ENCODE results near the gene RASAL3.
"Not testable (repeated sequence)": the region's sequence is repeated elsewhere in the genome, so short reads cannot be mapped to it uniquely, and the experiment has no call there.

Gene RASAL3

DNA sequence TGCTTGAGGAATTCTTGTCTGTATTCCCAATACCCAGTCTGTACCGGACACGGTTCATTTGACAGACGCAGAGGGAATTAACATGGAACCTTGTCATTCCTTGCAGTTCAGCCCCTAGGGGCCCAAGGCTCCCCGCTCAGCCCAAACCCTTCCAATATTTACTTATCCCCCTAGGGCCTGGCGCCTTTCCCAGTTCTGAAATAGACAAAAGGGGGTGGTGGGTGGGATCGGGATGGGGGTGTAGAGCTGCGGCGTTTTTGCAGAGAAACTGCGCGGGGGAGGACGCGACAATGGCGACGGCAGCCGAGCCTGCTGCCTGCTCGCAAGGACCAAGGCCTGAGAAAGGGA, 46.1 kb downstream of the RASAL3 start:
- DNase-seq = no peak

- no peak for DNase-seq
Measured at GRCh38 chr19:15417699-15418098, 46.6 kb downstream of the RASAL3 start.

GRCh38 chr19:15412832-15413231, 51.5 kb downstream of the RASAL3 start:
- no peak for DNase-seq

- DNase-seq = not testable (repeated sequence)
Measured at GRCh38 chr19:15411351-15411750, 53.0 kb downstream of the RASAL3 start.

DNA sequence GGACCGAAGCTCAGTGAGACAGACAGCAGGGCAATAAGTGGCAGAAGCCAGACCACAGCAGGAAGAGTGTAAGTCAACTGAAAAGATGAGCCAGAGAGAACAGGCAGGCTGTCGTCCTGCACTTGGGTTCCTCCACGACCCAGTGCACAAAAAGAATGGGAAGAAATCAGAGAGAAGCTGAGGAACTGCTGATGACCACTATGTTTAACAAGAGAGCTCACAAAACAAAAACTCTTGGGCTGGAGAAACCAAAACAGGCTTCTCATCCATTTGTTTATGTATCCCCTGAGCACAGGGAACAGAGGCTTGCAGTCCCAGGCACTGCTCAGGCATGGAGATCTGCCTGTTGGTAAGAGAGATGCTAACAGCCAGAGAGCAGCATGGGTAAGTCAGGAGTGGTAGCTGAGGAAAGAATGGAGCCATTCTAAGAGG, 59.5 kb downstream of the RASAL3 start:
- DNase-seq = no peak

DNA sequence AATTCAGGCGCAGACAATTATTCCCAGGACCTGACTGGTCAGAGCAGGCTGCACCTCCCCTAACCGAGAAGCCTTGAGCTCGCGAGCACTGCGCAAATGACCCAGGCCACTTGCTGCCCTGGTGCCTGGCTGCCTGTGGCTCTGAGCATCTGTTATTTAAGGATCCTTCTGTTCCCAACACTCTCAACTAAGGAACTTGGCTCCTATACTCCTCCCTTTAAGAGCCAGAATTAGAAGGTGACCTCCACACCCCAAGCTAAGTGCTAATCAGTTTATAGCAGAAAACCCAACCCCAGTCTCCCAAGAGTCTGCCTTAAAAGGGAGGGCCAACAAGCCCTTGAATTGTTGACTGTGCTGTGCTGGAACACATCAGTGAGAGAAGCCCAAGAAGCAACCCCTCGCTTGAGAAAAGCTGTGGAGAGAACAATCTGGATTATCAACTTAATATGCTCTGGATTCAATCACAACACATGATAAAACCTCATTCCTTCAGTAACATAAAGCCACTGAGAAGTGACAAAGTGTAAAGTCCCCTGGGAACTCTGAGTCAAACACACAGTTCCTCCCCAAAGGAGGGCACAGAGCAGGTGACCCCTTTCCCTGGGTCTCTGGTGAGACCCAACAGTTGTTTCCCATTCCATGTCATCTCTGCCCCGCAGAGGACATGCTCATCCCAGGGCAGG, 60.1 kb downstream of the RASAL3 start:
- no peak for DNase-seq

DNA sequence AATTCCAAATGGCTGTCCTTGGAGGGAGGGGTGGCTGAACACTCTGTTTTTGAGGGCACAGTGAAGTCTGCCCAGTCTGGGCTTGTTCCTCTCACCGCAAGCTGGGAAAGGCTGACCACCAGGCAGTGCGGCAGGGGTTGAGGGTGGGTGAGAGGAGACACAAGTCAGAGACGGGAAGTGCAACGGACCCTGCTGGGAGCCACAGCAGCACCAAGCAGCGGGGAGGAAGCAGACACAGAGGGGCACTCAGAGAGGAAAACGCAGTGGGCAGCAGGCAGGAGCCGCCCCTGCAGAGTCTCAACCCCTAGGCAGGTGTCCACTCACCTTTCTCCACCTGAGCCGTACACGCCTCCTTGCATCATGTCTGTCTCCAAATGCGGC, 61.2 kb downstream of the RASAL3 start:
- no peak for DNase-seq

- no peak for DNase-seq
Measured at GRCh38 chr19:15402411-15403150, 61.8 kb downstream of the RASAL3 start.

Data from activated naive CD4-positive, alpha-beta T cell treated with Interleukin-2 at 50 U/mL for 16 hours (primary cell).